Fibroblast of lung (primary cell): ENCODE results near the gene FSIP1. TPM values are rescaled to one million over a fixed set of nuclear protein-coding genes. Genes with fewer than 3 reads are reported as not detected.

ENCODE experiments used
- DNase-seq, 2 donors: peaks; one replicate each; pipeline versions ENCODE4 v3.0.0 to v3.0.0-alpha.2; 2010; ENCODE audit warnings: low read depth in 2 of 2
- H2AFZ ChIP-seq: 2 replicates; pipeline ENCODE4 v1.5.1; 2012; ENCODE audit warnings: low read length, control low read depth, inconsistent platforms
- H3K27ac ChIP-seq: 2 replicates; pipeline ENCODE4 v1.5.1; 2011; ENCODE audit warnings: low read length, control low read depth; ENCODE audit not compliant: insufficient read depth
- H3K27me3 ChIP-seq: 2 replicates; pipeline ENCODE4 v1.5.1; 2011; ENCODE audit warnings: mild to moderate bottlenecking, low read length; ENCODE audit not compliant: control insufficient read depth, insufficient read depth
- H3K36me3 ChIP-seq: 2 replicates; pipeline ENCODE4 v1.5.1; 2011; ENCODE audit warnings: low read length; ENCODE audit not compliant: control insufficient read depth, insufficient read depth
- H3K4me1 ChIP-seq: 2 replicates; pipeline ENCODE4 v1.5.1; 2011; ENCODE audit warnings: low read length; ENCODE audit not compliant: control insufficient read depth, insufficient read depth; ENCODE audit errors: extremely low read depth
- H3K4me2 ChIP-seq: 2 replicates; pipeline ENCODE4 v1.5.1; 2011; ENCODE audit warnings: low read length, control low read depth; ENCODE audit not compliant: insufficient read depth; ENCODE audit errors: extremely low read depth
- H3K4me3 ChIP-seq, 4 experiments: fragments of 200-600 bp in 1 of 4; sonication (generic) in 1 of 4; replicated peaks in 1 of 4; 2 replicates each; pipeline ENCODE4 v1.5.1; 2011 to 2016; ENCODE audit warnings: low read length in 4 of 4, low read depth in 3 of 4, mild to moderate bottlenecking in 3 of 4, control low read depth in 2 of 4, inconsistent platforms in 1 of 4, mixed read lengths in 1 of 4; ENCODE audit not compliant: insufficient read depth in 1 of 4; ENCODE audit errors: control extremely low read depth in 1 of 4
- H3K79me2 ChIP-seq: 2 replicates; pipeline ENCODE4 v1.5.1; 2012; ENCODE audit warnings: mild to moderate bottlenecking, low read length, inconsistent platforms; ENCODE audit not compliant: control insufficient read depth, insufficient read depth
- H3K9ac ChIP-seq: 2 replicates; pipeline ENCODE4 v1.5.1; 2011; ENCODE audit warnings: mild to moderate bottlenecking, low read length, control low read depth; ENCODE audit not compliant: insufficient read depth
- H3K9me3 ChIP-seq: 2 replicates; pipeline ENCODE4 v1.5.1; 2012; ENCODE audit warnings: low read depth, low read length; ENCODE audit not compliant: control insufficient read depth, insufficient read depth
- H4K20me1 ChIP-seq: 2 replicates; pipeline ENCODE4 v1.5.1; 2011; ENCODE audit warnings: low read length; ENCODE audit not compliant: control insufficient read depth, insufficient read depth; ENCODE audit errors: extremely low read depth
- CTCF ChIP-seq, 2 donors: IDR thresholded peaks in 1 of 2; conservative IDR thresholded peaks in 1 of 2; 1 replicate in 1 of 2; 2 replicates in 1 of 2; pipeline ENCODE4 v1.5.1; 2011 to 2012; ENCODE audit warnings: low read length in 2 of 2, control low read depth in 1 of 2, inconsistent platforms in 1 of 2, low read depth in 1 of 2, mild to moderate bottlenecking in 1 of 2
- EZH2 ChIP-seq: IDR thresholded peaks from 2 replicates; pipeline ENCODE4 v1.5.1; 2012; ENCODE audit warnings: low read length, control low read depth, mild to moderate bottlenecking; ENCODE audit errors: missing control alignments
- polyA plus RNA-seq, 2 donors: library from polyadenylated mRNA; depleted of rRNA in 1 of 2; stranded (reverse) in 1 of 2; unstranded in 1 of 2; fragments of >200 nt; gene quantifications; 2 replicates each; pipeline ENCODE4 v1.2.1, GENCODE V29; 2011 to 2012; ENCODE audit warnings: missing spikeins in 1 of 2
- total RNA-seq: library from RNA; depleted of rRNA; stranded (reverse); fragments of >200 nt; gene quantifications from 2 replicates; pipeline ENCODE4 v1.2.1, GENCODE V29; 2014

FSIP1 gene
- total and polyA plus RNA-seq, 2 donors (not counting 1 experiment from before 2014, with no cell fraction given), result 0.50 to 5.1 TPM

- H3K36me3 ChIP-seq, result no peaks in the 10 kb centered on the region
- no peak for DNase-seq
- no peak overlapping the region for H3K4me3 ChIP-seq
- H3K27me3 ChIP-seq, result no peaks in the 10 kb centered on the region
- no peaks in the 10 kb centered on the region for H3K79me2 ChIP-seq
- H3K27ac ChIP-seq, result no peak overlapping the region
- no peak overlapping the region for H2AFZ ChIP-seq
- no peaks in the 10 kb centered on the region for H3K9me3 ChIP-seq
- no peak overlapping the region for H3K9ac ChIP-seq
- H3K4me2 ChIP-seq, result no peak overlapping the region
- H3K4me1 ChIP-seq, result peaks cover 24% of the 10 kb centered on the region
- TF ChIP-seq CTCF (conservative IDR thresholded peaks at IDR 0.05 in 1 of 2, IDR thresholded peaks at IDR 0.05 in 1 of 2; ENCODE audit: low read depth in 1 of 2, low read length in 2 of 2) (no peak), EZH2 (no peak)
- H4K20me1 ChIP-seq, result no peaks in the 10 kb centered on the region
Measured at GRCh38 chr15:39792844-39793335, 10.2 kb upstream of the FSIP1 start.

GRCh38 chr15:39792025-39792843 lies 9.6 kb upstream of the FSIP1 start:
- TF ChIP-seq EZH2 (no peak), CTCF (conservative IDR thresholded peaks at IDR 0.05 in 1 of 2, IDR thresholded peaks at IDR 0.05 in 1 of 2; ENCODE audit: low read depth in 1 of 2, low read length in 2 of 2) (no peak)
- H3K79me2 ChIP-seq, result no peaks in the 10 kb centered on the region
- peaks cover 31% of the 10 kb centered on the region for H3K4me1 ChIP-seq
- H4K20me1 ChIP-seq, result no peaks in the 10 kb centered on the region
- no peak overlapping the region for H2AFZ ChIP-seq
- no peak overlapping the region for H3K4me3 ChIP-seq
- H3K36me3 ChIP-seq, result no peaks in the 10 kb centered on the region
- no peaks in the 10 kb centered on the region for H3K9me3 ChIP-seq
- H3K4me2 ChIP-seq, result no peak overlapping the region
- DNase-seq, result peak in 1 of 2 donors; percentile 18
- H3K9ac ChIP-seq, result no peak overlapping the region
- H3K27ac ChIP-seq, result no peak overlapping the region
- no peaks in the 10 kb centered on the region for H3K27me3 ChIP-seq

- no peaks in the 10 kb centered on the region for H3K36me3 ChIP-seq
- no peak overlapping the region for H3K9ac ChIP-seq
- DNase-seq, result peak in 1 of 2 donors; percentile 61
- no peaks in the 10 kb centered on the region for H3K27me3 ChIP-seq
- H3K4me2 ChIP-seq, result peak overlapping the region; percentile 4
- no peak overlapping the region for H3K4me3 ChIP-seq
- H2AFZ ChIP-seq, result no peak overlapping the region
- no peaks in the 10 kb centered on the region for H3K79me2 ChIP-seq
- no peak for TF ChIP-seq EZH2
- no peak for TF ChIP-seq CTCF (conservative IDR thresholded peaks at IDR 0.05 in 1 of 2, IDR thresholded peaks at IDR 0.05 in 1 of 2; ENCODE audit: low read depth in 1 of 2, low read length in 2 of 2)
- no peak overlapping the region for H3K27ac ChIP-seq
- H4K20me1 ChIP-seq, result no peaks in the 10 kb centered on the region
- H3K9me3 ChIP-seq, result no peaks in the 10 kb centered on the region
- H3K4me1 ChIP-seq, result peaks cover 33% of the 10 kb centered on the region
Measured at GRCh38 chr15:39789736-39790135, 7.1 kb upstream of the FSIP1 start.
